Neural crest cell (in vitro differentiated cells): ENCODE measurements around the gene ATAD2B. TPM values are rescaled to one million over a fixed set of nuclear protein-coding genes. Genes with fewer than 3 reads are reported as not detected.

Experiments used
- DNase-seq: peaks from one replicate; pipeline ENCODE4 v3.0.0; 2021; ENCODE audit warnings: low read depth, mixed read lengths, low spot score
- H3K27ac Mint-ChIP-seq: one replicate; pipeline ENCODE4 v1.8.0; 2021; ENCODE audit warnings: mild to moderate bottlenecking, mixed read lengths; ENCODE audit not compliant: unreplicated experiment
- H3K27me3 Mint-ChIP-seq: 2 replicates; pipeline ENCODE4 v1.8.0; 2021; ENCODE audit warnings: low read depth, mild to moderate bottlenecking, mixed read lengths
- H3K36me3 Mint-ChIP-seq: 2 replicates; pipeline ENCODE4 v1.8.0; 2021; ENCODE audit warnings: low read depth, mild to moderate bottlenecking, mixed read lengths
- H3K4me1 Mint-ChIP-seq: 2 replicates; pipeline ENCODE4 v1.8.0; 2021; ENCODE audit warnings: mixed read lengths
- H3K4me3 Mint-ChIP-seq: one replicate; pipeline ENCODE4 v1.8.0; 2021; ENCODE audit warnings: mild to moderate bottlenecking, mixed read lengths
- H3K9me3 Mint-ChIP-seq: 2 replicates; pipeline ENCODE4 v1.8.0; 2021; ENCODE audit warnings: mixed read lengths
- total RNA-seq: library from RNA; stranded (reverse); gene quantifications from 2 replicates; pipeline ENCODE4 v1.2.1, GENCODE V29; 2021
- TF ChIP-seq, protein P1 (sequence below): fragments of 200-600 bp; sonication (generic); conservative IDR thresholded peaks from 2 replicates; pipeline ENCODE4 v1.5.0; 2021; ENCODE audit warnings: antibody characterized with exemption, mild to moderate bottlenecking

The ATAD2B gene
- total RNA-seq, 1 donor from 2014 or later, result 29.4 TPM

DNA sequence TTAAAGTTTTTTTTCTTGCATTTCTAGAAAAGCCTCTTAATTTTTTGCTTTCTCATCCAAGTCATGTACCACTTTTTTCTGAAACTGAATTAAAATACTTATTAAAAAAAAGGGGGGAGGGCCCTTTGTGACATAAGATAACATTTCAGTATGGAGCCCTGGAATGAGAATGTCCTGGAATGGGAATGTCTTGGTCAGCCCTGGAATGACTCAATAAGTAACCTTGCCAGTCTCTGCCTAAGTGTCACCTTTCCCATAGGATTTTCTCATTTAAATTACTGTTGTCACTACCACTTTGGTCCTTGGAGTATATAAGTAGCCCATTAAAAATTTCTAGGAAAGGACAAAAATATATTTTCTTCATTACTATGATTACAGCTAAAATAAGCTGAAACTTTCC lies 18.1 kb upstream of the ATAD2B start:
- no peak for DNase-seq
- no peaks in the 10 kb centered on the region for H3K27me3 Mint-ChIP-seq
- peaks cover 5% of the 10 kb centered on the region for H3K36me3 Mint-ChIP-seq
- TF ChIP-seq, protein P1, sequence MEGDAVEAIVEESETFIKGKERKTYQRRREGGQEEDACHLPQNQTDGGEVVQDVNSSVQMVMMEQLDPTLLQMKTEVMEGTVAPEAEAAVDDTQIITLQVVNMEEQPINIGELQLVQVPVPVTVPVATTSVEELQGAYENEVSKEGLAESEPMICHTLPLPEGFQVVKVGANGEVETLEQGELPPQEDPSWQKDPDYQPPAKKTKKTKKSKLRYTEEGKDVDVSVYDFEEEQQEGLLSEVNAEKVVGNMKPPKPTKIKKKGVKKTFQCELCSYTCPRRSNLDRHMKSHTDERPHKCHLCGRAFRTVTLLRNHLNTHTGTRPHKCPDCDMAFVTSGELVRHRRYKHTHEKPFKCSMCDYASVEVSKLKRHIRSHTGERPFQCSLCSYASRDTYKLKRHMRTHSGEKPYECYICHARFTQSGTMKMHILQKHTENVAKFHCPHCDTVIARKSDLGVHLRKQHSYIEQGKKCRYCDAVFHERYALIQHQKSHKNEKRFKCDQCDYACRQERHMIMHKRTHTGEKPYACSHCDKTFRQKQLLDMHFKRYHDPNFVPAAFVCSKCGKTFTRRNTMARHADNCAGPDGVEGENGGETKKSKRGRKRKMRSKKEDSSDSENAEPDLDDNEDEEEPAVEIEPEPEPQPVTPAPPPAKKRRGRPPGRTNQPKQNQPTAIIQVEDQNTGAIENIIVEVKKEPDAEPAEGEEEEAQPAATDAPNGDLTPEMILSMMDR, result no peak
- no peaks in the 10 kb centered on the region for H3K9me3 Mint-ChIP-seq
- H3K4me3 Mint-ChIP-seq, result no peak overlapping the region
- H3K27ac Mint-ChIP-seq, result no peak overlapping the region
- peaks cover 41% of the 10 kb centered on the region for H3K4me1 Mint-ChIP-seq

DNA sequence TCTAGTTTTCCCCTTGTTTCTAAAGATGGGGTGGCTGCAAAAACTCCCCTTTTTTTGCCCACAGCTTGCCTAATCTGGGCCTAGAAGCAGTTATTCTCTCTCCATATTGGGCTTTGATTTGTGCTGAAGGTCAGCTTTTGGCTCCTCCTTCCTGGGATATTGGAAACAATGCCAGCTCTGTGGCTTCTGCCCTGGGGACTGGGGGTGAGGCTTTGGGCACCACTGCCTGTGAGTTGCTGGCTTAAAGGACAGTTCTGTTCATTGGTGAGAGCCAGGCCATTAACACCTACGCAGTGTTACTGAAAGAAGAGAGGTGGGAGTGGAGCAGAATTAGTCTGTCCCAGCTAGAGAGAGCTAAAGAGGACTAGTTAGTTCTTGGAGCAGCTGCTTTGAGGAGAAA lies 17.6 kb upstream of the ATAD2B start:
- peak overlapping the region; percentile 77 for H3K4me3 Mint-ChIP-seq
- peaks cover 5% of the 10 kb centered on the region for H3K36me3 Mint-ChIP-seq
- no peaks in the 10 kb centered on the region for H3K9me3 Mint-ChIP-seq
- peak; percentile 28 for DNase-seq
- TF ChIP-seq, protein P1, result no peak
- no peaks in the 10 kb centered on the region for H3K27me3 Mint-ChIP-seq
- peaks cover 44% of the 10 kb centered on the region for H3K4me1 Mint-ChIP-seq
- H3K27ac Mint-ChIP-seq, result peak overlapping the region; percentile 0

DNA sequence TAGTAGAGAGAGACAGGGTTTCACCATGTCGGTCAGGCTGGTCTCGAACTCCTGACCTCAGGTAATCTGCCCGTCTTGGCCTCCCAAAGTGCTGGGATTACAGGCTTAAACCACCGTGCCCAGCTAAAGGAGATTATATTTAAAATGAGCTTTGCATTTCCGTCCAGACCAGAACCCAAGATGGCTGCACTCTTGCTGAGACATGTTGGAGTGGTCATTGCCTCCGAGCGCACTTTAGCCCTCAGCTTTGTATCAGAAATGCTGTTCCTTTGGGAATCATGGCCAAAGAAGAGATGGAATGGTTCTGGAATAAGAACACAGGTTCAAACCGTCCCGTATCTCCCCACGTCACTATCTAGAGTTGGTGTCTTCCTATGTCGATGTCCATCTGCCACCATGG lies 16.7 kb upstream of the ATAD2B start:
- TF ChIP-seq, protein P1, result no peak
- Mint-ChIP-seq H3K4me3 (peak overlapping the region; percentile 77), H3K27me3 (no peaks in the 10 kb centered on the region), H3K36me3 (peaks cover 5% of the 10 kb centered on the region), H3K4me1 (peaks cover 51% of the 10 kb centered on the region), H3K27ac (no peak overlapping the region), H3K9me3 (no peaks in the 10 kb centered on the region)
- DNase-seq, result no peak

DNA sequence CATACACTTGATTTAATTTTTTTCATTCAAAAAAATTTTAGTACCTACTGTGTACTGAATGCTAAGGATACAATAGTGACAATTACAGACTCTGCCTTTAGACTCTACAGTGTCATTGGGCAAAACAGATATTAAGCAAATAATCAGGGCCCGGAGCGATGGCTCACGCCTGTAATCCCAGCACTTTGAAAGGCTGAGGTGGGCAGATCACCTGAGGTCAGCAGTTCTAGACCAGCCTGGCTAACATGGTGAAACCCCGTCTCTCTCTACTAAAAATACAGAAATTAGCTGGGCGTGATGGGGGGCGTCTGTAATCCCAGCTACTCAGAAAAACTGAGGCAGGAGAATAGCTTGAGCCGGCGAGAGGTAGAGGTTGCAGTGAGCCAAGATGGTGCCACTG lies 14.7 kb upstream of the ATAD2B start:
- Mint-ChIP-seq H3K36me3 (peaks cover 5% of the 10 kb centered on the region), H3K9me3 (no peaks in the 10 kb centered on the region), H3K4me3 (peak overlapping the region; percentile 65), H3K27me3 (no peaks in the 10 kb centered on the region), H3K4me1 (peaks cover 47% of the 10 kb centered on the region), H3K27ac (no peak overlapping the region)
- DNase-seq, result no peak
- TF ChIP-seq, protein P1, result no peak

DNA sequence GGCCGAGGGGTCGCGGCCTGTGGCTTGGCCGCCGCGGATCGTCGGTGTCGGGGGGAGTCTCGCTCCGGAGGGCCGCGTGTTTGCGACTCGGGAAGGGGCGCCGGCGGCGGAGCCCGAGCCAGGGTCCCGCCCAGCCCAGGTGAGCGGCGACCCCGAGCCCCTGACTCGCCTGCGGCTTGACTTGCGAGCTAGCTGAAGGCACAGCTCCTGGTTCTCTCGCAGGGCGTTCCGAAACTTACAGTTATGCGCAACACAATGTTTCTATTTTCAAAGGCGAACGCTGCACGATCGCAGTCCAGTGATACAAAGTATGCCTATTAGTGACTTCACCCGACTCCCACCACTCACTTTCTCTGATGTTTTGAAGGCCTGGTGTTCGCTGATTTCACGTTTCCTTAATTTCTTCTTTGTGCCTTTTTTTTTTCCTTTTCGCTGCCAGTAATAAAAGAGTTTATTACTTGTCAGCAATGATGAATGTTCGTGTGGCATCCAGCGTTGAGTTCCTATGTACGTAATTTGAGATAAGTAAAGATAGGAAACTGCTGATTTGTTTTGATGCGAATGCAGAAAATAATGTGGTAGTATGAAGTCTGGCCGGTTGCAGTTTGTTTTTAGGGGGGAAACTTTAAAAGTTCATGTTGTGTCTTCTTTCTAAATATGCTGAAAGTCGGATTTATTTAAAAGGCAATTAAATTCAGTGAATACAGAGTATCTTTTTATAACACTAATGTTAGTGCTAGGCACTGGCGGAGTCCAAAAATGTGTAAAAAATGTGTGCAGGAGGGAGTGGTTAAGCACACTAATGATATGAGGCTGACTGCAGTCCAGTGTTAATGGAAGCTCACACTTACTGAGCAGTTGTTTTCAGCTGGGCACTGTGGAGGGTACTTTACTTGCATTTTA lies 14.0 kb upstream of the ATAD2B start:
- Mint-ChIP-seq H3K9me3 (no peaks in the 10 kb centered on the region), H3K27me3 (no peaks in the 10 kb centered on the region), H3K27ac (peak overlapping the region; percentile 94), H3K4me3 (peak overlapping the region; percentile 94), H3K36me3 (peaks cover 5% of the 10 kb centered on the region), H3K4me1 (peaks cover 47% of the 10 kb centered on the region)
- no peak for DNase-seq
- TF ChIP-seq, protein P1, result no peak
